ENCODE results near the gene SPATS2.

The SPATS2 gene

GRCh38 chr12:49540229-49541139 is 173.2 kb downstream of the SPATS2 start:
- no peak overlapping the region for H3K4me3 ChIP-seq (ENCODE audit: low read depth, low read length)
- no peak for TF ChIP-seq CTCF (IDR thresholded peaks at IDR 0.05; ENCODE audit: borderline replicate concordance, insufficient read depth, low read depth, low read length)

- no peak overlapping the region for H3K4me3 ChIP-seq (ENCODE audit: low read depth, low read length)
- TF ChIP-seq CTCF (IDR thresholded peaks at IDR 0.05; ENCODE audit: borderline replicate concordance, insufficient read depth, low read depth, low read length) = no peak
Observed at GRCh38 chr12:49541140-49541861, 174.0 kb downstream of the SPATS2 start.

GRCh38 chr12:49541911-49542505 is 174.7 kb downstream of the SPATS2 start:
- H3K4me3 ChIP-seq (ENCODE audit: low read depth, low read length) = no peak overlapping the region
- no peak for TF ChIP-seq CTCF (IDR thresholded peaks at IDR 0.05; ENCODE audit: borderline replicate concordance, insufficient read depth, low read depth, low read length)

- H3K4me3 ChIP-seq (ENCODE audit: low read depth, low read length) = no peak overlapping the region
- no peak for TF ChIP-seq CTCF (IDR thresholded peaks at IDR 0.05; ENCODE audit: borderline replicate concordance, insufficient read depth, low read depth, low read length)
Observed at GRCh38 chr12:49542592-49543160, 175.4 kb downstream of the SPATS2 start.

- no peak for TF ChIP-seq CTCF (IDR thresholded peaks at IDR 0.05; ENCODE audit: borderline replicate concordance, insufficient read depth, low read depth, low read length)
- no peak overlapping the region for H3K4me3 ChIP-seq (ENCODE audit: low read depth, low read length)
Observed at GRCh38 chr12:49543221-49543913, 176.1 kb downstream of the SPATS2 start.

GRCh38 chr12:49543914-49544815 is 176.9 kb downstream of the SPATS2 start:
- no peak for TF ChIP-seq CTCF (IDR thresholded peaks at IDR 0.05; ENCODE audit: borderline replicate concordance, insufficient read depth, low read depth, low read length)
- no peak overlapping the region for H3K4me3 ChIP-seq (ENCODE audit: low read depth, low read length)

Data from GM12875 (cell line).